Panc1 (cell line): ENCODE results near the gene SIRT7. TPM values are rescaled to one million over a fixed set of nuclear protein-coding genes. Genes with fewer than 3 reads are reported as not detected.

Experiments used
- ATAC-seq: fragments of 200-7000 bp; cut with Tn5 transposase; 2 replicates; pipeline ENCODE4 v1.9.1; 2020; ENCODE audit warnings: mild to moderate bottlenecking, moderate library complexity
- BruUV-seq: library from RNA; stranded (reverse); fragments of 400-500 nt; replicated peaks from 2 replicates; lab custom pipeline; 2021; lab: Mats Ljungman, UMichigan
- CTCF ChIA-PET: fragments of 300-600 bp; sonication (Branson Sonifier 250); formaldehyde crosslinking; loops from one replicate; lab custom pipeline; 2022; ENCODE audit warnings: antibody characterized with exemption; lab: Charles Lee
- POLR2A ChIA-PET: fragments of 300-600 bp; sonication (Branson Sonifier 250); formaldehyde crosslinking; loops from one replicate; lab custom pipeline; 2022; ENCODE audit warnings: antibody characterized with exemption; lab: Charles Lee
- DNase-seq: peaks from one replicate; pipeline ENCODE4 v3.0.0-alpha.2; 2010; ENCODE audit warnings: low read depth, low spot score
- H3K27ac ChIP-seq: 2 replicates; pipeline ENCODE4 v1.5.1; 2011; ENCODE audit warnings: mild to moderate bottlenecking, low read length, inconsistent platforms
- H3K27me3 ChIP-seq: fragments of 200-500 bp; sonication (Bioruptor generic); 2 replicates; pipeline ENCODE4 v1.6.0; 2014; ENCODE audit warnings: low read length, inconsistent platforms; ENCODE audit not compliant: control insufficient read depth, insufficient read depth
- H3K36me3 ChIP-seq: fragments of 200-500 bp; sonication (Bioruptor generic); 2 replicates; pipeline ENCODE4 v1.5.1; 2014; ENCODE audit warnings: inconsistent platforms, mild to moderate bottlenecking, low read length, moderate library complexity; ENCODE audit not compliant: control insufficient read depth, insufficient read depth
- H3K4me1 ChIP-seq: 2 replicates; pipeline ENCODE4 v1.5.1; 2011; ENCODE audit warnings: inconsistent platforms, mild to moderate bottlenecking, low read length, moderate library complexity; ENCODE audit not compliant: control insufficient read depth, insufficient read depth
- H3K4me3 ChIP-seq, 2 experiments: 2 replicates each; pipeline ENCODE4 v1.5.1; 2011 to 2012; ENCODE audit warnings: low read depth in 2 of 2, low read length in 2 of 2, mild to moderate bottlenecking in 2 of 2, inconsistent platforms in 1 of 2, moderate library complexity in 1 of 2
- H3K9me3 ChIP-seq: fragments of 200-500 bp; sonication (Bioruptor generic); 2 replicates; pipeline ENCODE4 v1.5.1; 2014; ENCODE audit warnings: low read depth, mild to moderate bottlenecking, inconsistent platforms, low read length, moderate library complexity; ENCODE audit not compliant: control insufficient read depth, insufficient read depth
- CTCF ChIP-seq: fragments of 450-650 bp; IDR thresholded peaks from 2 replicates; pipeline ENCODE4 v1.5.1; 2017; ENCODE audit warnings: mild to moderate bottlenecking
- POLR2AphosphoS5 ChIP-seq: IDR thresholded peaks from 2 replicates; pipeline ENCODE4 v1.6.1; 2012; ENCODE audit warnings: mild to moderate bottlenecking, low read depth, low read length, moderate library complexity
- REST ChIP-seq, 2 experiments: IDR thresholded peaks; 2 replicates each; pipeline ENCODE4 v1.6.1; 2011 to 2012; ENCODE audit warnings: low read depth in 2 of 2, control low read depth in 1 of 2, low read length in 1 of 2, mild to moderate bottlenecking in 1 of 2, moderate library complexity in 1 of 2; ENCODE audit not compliant: insufficient read depth in 1 of 2
- SIN3A ChIP-seq: IDR thresholded peaks from 2 replicates; pipeline ENCODE4 v1.6.1; 2012; ENCODE audit warnings: low read depth, mild to moderate bottlenecking, low read length, moderate library complexity, borderline replicate concordance; ENCODE audit not compliant: insufficient read depth
- TCF7L2 ChIP-seq: IDR thresholded peaks from 2 replicates; pipeline ENCODE4 v1.6.1; 2011; ENCODE audit warnings: mild to moderate bottlenecking, low read depth, low read length, inconsistent platforms
- in situ Hi-C: cut with HindIII; loops from 2 replicates; pipeline ENCODE4 v1.10.0; 2016; ENCODE audit warnings: low sequenced_read_pairs, low pct_unique_long_range_greater_than_20kb
- intact Hi-C: fragments of 100-400 bp; cut with micrococcal nuclease; formaldehyde crosslinking; loops from one replicate; pipeline ENCODE4 v1.10.0; 2022; ENCODE audit not compliant: unreplicated experiment
- total RNA-seq: library from RNA; stranded (reverse); gene quantifications from one replicate; pipeline ENCODE4 v1.2.1, GENCODE V29; 2021; ENCODE audit not compliant: unreplicated experiment

SIRT7 gene
- total RNA-seq, 1 experiment from 2014 or later, result 82.5 TPM

- ATAC-seq (peak; percentile 89), DNase-seq (no peak)
- ChIA-PET POLR2A (no interaction called here), CTCF (no interaction called here)
- intact Hi-C loops (no loop called here), in situ Hi-C loops (no loop called here)
- Histone ChIP-seq H3K27ac (peak within 1 kb of the TSS; percentile 91), H3K27me3 (no peaks in the 10 kb centered on the region), H3K9me3 (no peaks in the 10 kb centered on the region), H3K4me3 (peak within 1 kb of the TSS; percentile 76 to 95), H3K4me1 (peaks cover 25% of the 10 kb centered on the region), H3K36me3 (peaks cover 4% of the 10 kb centered on the region)
- no peak for TF ChIP-seq CTCF
- peak; percentile 67 for TF ChIP-seq POLR2AphosphoS5
- TF ChIP-seq TCF7L2, result no peak
- no peak for TF ChIP-seq REST (IDR thresholded peaks at IDR 0.05; ENCODE audit: insufficient read depth in 1 of 2, low read depth in 2 of 2, low read length in 1 of 2)
- TF ChIP-seq SIN3A, result peak; percentile 87; the same call in 1 of the 2 replicates
- no TSS peak for BruUV-seq
These were observed 6.6 kb downstream of the SIRT7 start, which contains the start of gene PCYT2 for GRCh38 chr17:81911277-81911961. Gene PCYT2, minus strand, starts transcription at chr17:81911399. Its CDS starts 44 bp downstream, at chr17:81911355.

GRCh38 chr17:81910840-81911276 lies 7.1 kb downstream of the SIRT7 start:
- intact Hi-C loops, result no loop called here
- TF ChIP-seq SIN3A (0 out of 2 replicates have a peak, but pooled peaks have one; percentile 86), POLR2AphosphoS5 (no peak)
- Histone ChIP-seq H3K4me1 (peaks cover 21% of the 10 kb centered on the region), H3K36me3 (peaks cover 4% of the 10 kb centered on the region), H3K9me3 (no peaks in the 10 kb centered on the region), H3K27me3 (no peaks in the 10 kb centered on the region), H3K4me3 (peak overlapping the region; percentile 76 to 95), H3K27ac (peak overlapping the region; percentile 91)
- ATAC-seq (peak; percentile 39), DNase-seq (no peak)
- in situ Hi-C loops, result no loop called here
- CTCF ChIA-PET, result no interaction called here
- POLR2A ChIA-PET, result no interaction called here
- no TSS peak for BruUV-seq
